HG03571 (cell line): ENCODE measurements around the gene CBFB.
"Not testable (repeated sequence)": the region's sequence is repeated elsewhere in the genome, so short reads cannot be mapped to it uniquely, and the experiment has no call there.

Source experiments
- ATAC-seq: cut with Tn5 transposase; IDR thresholded peaks from one replicate; pipeline ENCODE4 v1.9.1; 2021; ENCODE audit not compliant: unreplicated experiment

Gene CBFB

GRCh38 chr16:67040906-67041305, 12.0 kb downstream of the CBFB start:
- ATAC-seq = no peak

GRCh38 chr16:67041520-67041919, 12.6 kb downstream of the CBFB start:
- not testable (repeated sequence) for ATAC-seq

GRCh38 chr16:67043420-67043819, 14.5 kb downstream of the CBFB start:
- no peak for ATAC-seq

- ATAC-seq = no peak
Measured at GRCh38 chr16:67050796-67051195, 21.8 kb downstream of the CBFB start.

GRCh38 chr16:67052399-67052798, 23.4 kb downstream of the CBFB start:
- no peak for ATAC-seq

- ATAC-seq = no peak
Measured at GRCh38 chr16:67053767-67054334, 24.9 kb downstream of the CBFB start.

- ATAC-seq = no peak
Measured at GRCh38 chr16:67054901-67055300, 26.0 kb downstream of the CBFB start.

- ATAC-seq = no peak
Measured at GRCh38 chr16:67055712-67056487, 27.0 kb downstream of the CBFB start.

GRCh38 chr16:67063008-67063407, 34.1 kb downstream of the CBFB start:
- no peak for ATAC-seq

- no peak for ATAC-seq
Measured at GRCh38 chr16:67068212-67068753, 39.3 kb downstream of the CBFB start.

GRCh38 chr16:67071476-67072048, 42.6 kb downstream of the CBFB start:
- no peak for ATAC-seq

GRCh38 chr16:67075331-67075730, 46.4 kb downstream of the CBFB start:
- no peak for ATAC-seq

- ATAC-seq = no peak
Measured at GRCh38 chr16:67077871-67078270, 48.9 kb downstream of the CBFB start.

GRCh38 chr16:67082100-67082499, 53.2 kb downstream of the CBFB start:
- ATAC-seq = no peak

GRCh38 chr16:67082891-67083290, 53.9 kb downstream of the CBFB start:
- no peak for ATAC-seq

- no peak for ATAC-seq
Measured at GRCh38 chr16:67084345-67085028, 55.5 kb downstream of the CBFB start.

- ATAC-seq = no peak
Measured at GRCh38 chr16:67086822-67087221, 57.9 kb downstream of the CBFB start.

- no peak for ATAC-seq
Measured at GRCh38 chr16:67087291-67087690, 58.3 kb downstream of the CBFB start.

GRCh38 chr16:67087803-67088202, 58.9 kb downstream of the CBFB start:
- no peak for ATAC-seq

- no peak for ATAC-seq
Measured at GRCh38 chr16:67088551-67088950, 59.6 kb downstream of the CBFB start.

- ATAC-seq = no peak
Measured at GRCh38 chr16:67089101-67089500, 60.2 kb downstream of the CBFB start.
